Smooth muscle cell of the brain vasculature (primary cell): ENCODE data around the gene PSD4.

ENCODE experiments used
- DNase-seq: peaks from one replicate; pipeline ENCODE4 v3.0.0-alpha.2; 2012; ENCODE audit warnings: low read depth, low spot score

Gene PSD4

GRCh38 chr2:113167962-113168340 lies 5.8 kb upstream of the PSD4 start:
- no peak for DNase-seq

- no peak for DNase-seq
Measured at GRCh38 chr2:113169002-113169530, 4.7 kb upstream of the PSD4 start.

GRCh38 chr2:113169586-113169985 lies 4.2 kb upstream of the PSD4 start:
- no peak for DNase-seq

GRCh38 chr2:113171334-113172075 lies 2.3 kb upstream of the PSD4 start:
- DNase-seq = no peak

- no peak for DNase-seq
Measured at GRCh38 chr2:113172721-113173541, 840 bp upstream of the PSD4 start.

- no peak for DNase-seq
Measured at GRCh38 chr2:113174376-113174750, 592 bp downstream of the PSD4 start.

GRCh38 chr2:113175042-113175628 lies 1.4 kb downstream of the PSD4 start:
- DNase-seq = no peak

GRCh38 chr2:113175736-113176695 lies 2.2 kb downstream of the PSD4 start:
- DNase-seq = no peak

- no peak for DNase-seq
Measured at GRCh38 chr2:113176696-113177355, 3.1 kb downstream of the PSD4 start.

- no peak for DNase-seq
Measured at GRCh38 chr2:113178069-113178746, 4.4 kb downstream of the PSD4 start.

- no peak for DNase-seq
Measured at GRCh38 chr2:113178891-113179290, 5.1 kb downstream of the PSD4 start.

GRCh38 chr2:113179446-113180045 lies 5.8 kb downstream of the PSD4 start:
- no peak for DNase-seq

GRCh38 chr2:113180131-113180946 lies 6.6 kb downstream of the PSD4 start:
- DNase-seq = no peak

GRCh38 chr2:113181258-113182051 lies 7.7 kb downstream of the PSD4 start:
- DNase-seq = no peak

- no peak for DNase-seq
Measured at GRCh38 chr2:113182471-113183260, 8.9 kb downstream of the PSD4 start.

- DNase-seq = no peak
Measured at GRCh38 chr2:113183264-113183663, 9.5 kb downstream of the PSD4 start.

GRCh38 chr2:113183703-113184102 lies 9.9 kb downstream of the PSD4 start:
- no peak for DNase-seq
